GM23338 (cell line): ENCODE data around the gene FBRSL1. TPM values are rescaled to one million over a fixed set of nuclear protein-coding genes. Genes with fewer than 3 reads are reported as not detected.

Experiments
- ATAC-seq: fragments of 200-7000 bp; cut with Tn5 transposase; 3 replicates; pipeline ENCODE4 v1.9.1; 2020
- DNase-seq: peaks from one replicate; pipeline ENCODE4 v3.0.0-alpha.2; 2015; ENCODE audit warnings: low spot score
- H2AFZ ChIP-seq: fragments of 200-600 bp; sonication (generic); 2 replicates; pipeline ENCODE4 v1.8.0; 2016; ENCODE audit warnings: antibody characterized with exemption, mild to moderate bottlenecking, moderate library complexity
- H3F3A ChIP-seq: fragments of 200-600 bp; sonication (generic); replicated peaks from 2 replicates; pipeline ENCODE4 v1.8.0; 2017; ENCODE audit warnings: antibody characterized with exemption, mixed run types, low read depth
- H3K27ac ChIP-seq: fragments of 200-600 bp; sonication (generic); 2 replicates; pipeline ENCODE4 v1.6.1; 2016; ENCODE audit warnings: low read depth
- H3K27me3 ChIP-seq: fragments of 200-600 bp; sonication (generic); 2 replicates; pipeline ENCODE4 v1.8.0; 2016; ENCODE audit warnings: mild to moderate bottlenecking, mixed run types, moderate library complexity; ENCODE audit not compliant: insufficient read depth
- H3K36me3 ChIP-seq: fragments of 200-600 bp; sonication (generic); 2 replicates; pipeline ENCODE4 v1.8.0; 2016; ENCODE audit warnings: mild to moderate bottlenecking; ENCODE audit not compliant: insufficient read depth
- H3K4me1 ChIP-seq: fragments of 200-600 bp; sonication (generic); 2 replicates; pipeline ENCODE4 v1.8.0; 2016; ENCODE audit warnings: mild to moderate bottlenecking, moderate library complexity; ENCODE audit not compliant: insufficient read depth
- H3K4me2 ChIP-seq: fragments of 200-600 bp; sonication (generic); 2 replicates; pipeline ENCODE4 v1.7.1; 2017; ENCODE audit warnings: mixed run types
- H3K4me3 ChIP-seq: fragments of 200-600 bp; sonication (generic); 2 replicates; pipeline ENCODE4 v1.6.1; 2016; ENCODE audit warnings: mixed run types
- H3K79me2 ChIP-seq: fragments of 200-600 bp; sonication (generic); replicated peaks from 2 replicates; pipeline ENCODE4 v1.8.0; 2017; ENCODE audit warnings: mild to moderate bottlenecking; ENCODE audit not compliant: insufficient read depth
- H3K9me2 ChIP-seq: fragments of 200-600 bp; sonication (generic); 2 replicates; pipeline ENCODE4 v1.8.0; 2017; ENCODE audit not compliant: insufficient read depth
- H4K20me1 ChIP-seq: fragments of 200-600 bp; sonication (generic); replicated peaks from 2 replicates; pipeline ENCODE4 v1.8.0; 2017; ENCODE audit warnings: mild to moderate bottlenecking; ENCODE audit not compliant: insufficient read depth
- H3K27ac Mint-ChIP-seq: 2 replicates; pipeline ENCODE4 v1.8.0; 2020; ENCODE audit warnings: inconsistent platforms, mild to moderate bottlenecking, moderate library complexity, mixed read lengths
- H3K27me3 Mint-ChIP-seq: 3 replicates; pipeline ENCODE4 v1.8.0; 2022; ENCODE audit warnings: low read depth, mild to moderate bottlenecking, moderate library complexity, mixed read lengths, inconsistent platforms; ENCODE audit not compliant: insufficient read depth, poor library complexity
- H3K36me3 Mint-ChIP-seq: 3 replicates; pipeline ENCODE4 v1.8.0; 2021; ENCODE audit warnings: low read depth, mild to moderate bottlenecking, inconsistent platforms, moderate library complexity, mixed read lengths
- H3K4me1 Mint-ChIP-seq: 3 replicates; pipeline ENCODE4 v1.8.0; 2020; ENCODE audit warnings: mild to moderate bottlenecking, inconsistent platforms, mixed read lengths
- H3K4me3 Mint-ChIP-seq: 3 replicates; pipeline ENCODE4 v1.8.0; 2021; ENCODE audit warnings: moderate library complexity, mild to moderate bottlenecking, inconsistent platforms, mixed read lengths
- H3K9me3 Mint-ChIP-seq: 3 replicates; pipeline ENCODE4 v1.8.0; 2020; ENCODE audit warnings: moderate library complexity, mild to moderate bottlenecking, inconsistent platforms, mixed read lengths
- CREB1 ChIP-seq: fragments of 250-450 bp; sonication (Bioruptor Pico); IDR thresholded peaks from 2 replicates; pipeline ENCODE4 v1.5.0; 2020; ENCODE audit warnings: low read depth, mild to moderate bottlenecking, moderate library complexity
- EZH2 ChIP-seq: fragments of 200-600 bp; sonication (generic); IDR thresholded peaks from one replicate; pipeline ENCODE4 v1.8.0; 2017; ENCODE audit warnings: antibody characterized with exemption, mild to moderate bottlenecking, low read depth; ENCODE audit not compliant: unreplicated experiment
- EZH2phosphoT487 ChIP-seq: fragments of 200-600 bp; sonication (generic); IDR thresholded peaks from one replicate; pipeline ENCODE4 v1.8.1; 2018; ENCODE audit warnings: antibody characterized with exemption; ENCODE audit not compliant: unreplicated experiment
- JUNB ChIP-seq: IDR thresholded peaks from one replicate; pipeline ENCODE4 v1.6.1; 2016; ENCODE audit warnings: antibody characterized with exemption; ENCODE audit not compliant: unreplicated experiment
- NANOG ChIP-seq: IDR thresholded peaks from 2 replicates; pipeline ENCODE4 v1.6.1; 2016; ENCODE audit warnings: antibody characterized with exemption, borderline replicate concordance
- POLR2AphosphoS5 ChIP-seq: IDR thresholded peaks from 2 replicates; pipeline ENCODE4 v1.6.1; 2016; ENCODE audit warnings: antibody characterized with exemption, low read depth
- STAT1 ChIP-seq: IDR thresholded peaks from one replicate; pipeline ENCODE4 v1.6.1; 2016; ENCODE audit warnings: antibody characterized with exemption; ENCODE audit not compliant: unreplicated experiment
- ZNF114 ChIP-seq: fragments of 250-450 bp; sonication (Bioruptor Pico); IDR thresholded peaks from 2 replicates; pipeline ENCODE4 v1.5.0; 2020; ENCODE audit warnings: mild to moderate bottlenecking, moderate library complexity
- ZNF331 ChIP-seq: fragments of 250-450 bp; sonication (Bioruptor Pico); IDR thresholded peaks from 2 replicates; pipeline ENCODE4 v1.5.0; 2020; ENCODE audit warnings: low read depth, mild to moderate bottlenecking, moderate library complexity
- polyA plus RNA-seq: library from polyadenylated mRNA; unstranded; fragments of >200 nt; fragmentation: Nextera tagmentation; extraction: Ambion mirVana; gene quantifications from 2 replicates; pipeline ENCODE4 v1.2.1, GENCODE V29; 2016
- total RNA-seq: library from RNA; depleted of rRNA; stranded (reverse); fragments of >200 nt; shearing (Covaris generic); gene quantifications from 2 replicates; pipeline ENCODE4 v1.2.3, GENCODE V29; 2014
- TF ChIP-seq, protein P1 (sequence below): fragments of 250-450 bp; sonication (Bioruptor Pico); IDR thresholded peaks from 2 replicates; pipeline ENCODE4 v1.5.0; 2020; ENCODE audit warnings: mild to moderate bottlenecking, moderate library complexity
- TF ChIP-seq, protein P2 (sequence below): IDR thresholded peaks from one replicate; pipeline ENCODE4 v1.6.1; 2018; ENCODE audit warnings: antibody characterized with exemption; ENCODE audit not compliant: unreplicated experiment
- TF ChIP-seq, protein P3 (sequence below), 2 experiments: fragments of 200-600 bp in 1 of 2; sonication (generic) in 1 of 2; conservative IDR thresholded peaks; 2 replicates each; pipeline versions ENCODE4 v1.5.1 to v1.6.1; 2016 to 2017; ENCODE audit warnings: antibody characterized with exemption in 2 of 2, low read depth in 2 of 2, mild to moderate bottlenecking in 2 of 2, moderate library complexity in 1 of 2
- TF ChIP-seq, protein P4 (sequence below): IDR thresholded peaks from 2 replicates; pipeline ENCODE4 v1.6.1; 2016; ENCODE audit warnings: antibody characterized with exemption

FBRSL1 gene
- total and polyA plus RNA-seq, 2 experiments from 2014 or later = 37.8 to 89.8 TPM

DNA sequence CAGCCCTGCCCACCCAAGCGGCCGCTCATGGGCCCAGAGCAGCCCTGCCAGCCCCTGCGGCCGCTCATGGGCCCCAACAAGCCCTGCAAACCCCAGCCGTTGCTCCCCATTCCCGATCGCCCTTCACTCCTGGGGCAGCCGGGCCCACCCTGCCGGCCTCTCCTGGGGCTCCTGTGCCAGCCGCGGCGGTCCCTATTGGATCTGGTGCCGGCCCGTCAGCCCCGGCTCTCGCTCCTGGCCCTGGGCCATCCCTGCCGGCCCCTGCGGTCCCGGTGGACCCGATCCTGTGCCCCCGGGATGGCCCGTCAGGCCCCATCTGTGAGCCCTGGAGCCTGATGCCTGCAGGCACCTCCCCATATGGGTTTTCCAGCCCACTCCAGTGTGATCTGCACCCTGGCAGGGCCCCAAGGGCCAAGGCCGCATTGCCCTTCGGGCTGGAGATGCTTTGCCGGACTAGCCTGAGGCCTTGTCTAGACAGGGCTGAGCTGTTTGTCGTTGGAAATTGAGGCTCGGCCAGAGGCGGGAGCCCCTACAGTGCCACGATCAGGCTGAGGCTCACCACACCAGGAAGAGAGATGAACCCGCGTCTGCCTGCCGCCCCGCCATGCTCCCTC is 20.3 kb downstream of the FBRSL1 start:
- H4K20me1 ChIP-seq = peaks cover 7% of the 10 kb centered on the region
- H3K27me3 Mint-ChIP-seq = peaks cover 8% of the 10 kb centered on the region

More for the DNA sequence above, 20.3 kb downstream of the FBRSL1 start:
- H3K79me2 ChIP-seq = peaks cover 12% of the 10 kb centered on the region
- TF ChIP-seq, protein P1, sequence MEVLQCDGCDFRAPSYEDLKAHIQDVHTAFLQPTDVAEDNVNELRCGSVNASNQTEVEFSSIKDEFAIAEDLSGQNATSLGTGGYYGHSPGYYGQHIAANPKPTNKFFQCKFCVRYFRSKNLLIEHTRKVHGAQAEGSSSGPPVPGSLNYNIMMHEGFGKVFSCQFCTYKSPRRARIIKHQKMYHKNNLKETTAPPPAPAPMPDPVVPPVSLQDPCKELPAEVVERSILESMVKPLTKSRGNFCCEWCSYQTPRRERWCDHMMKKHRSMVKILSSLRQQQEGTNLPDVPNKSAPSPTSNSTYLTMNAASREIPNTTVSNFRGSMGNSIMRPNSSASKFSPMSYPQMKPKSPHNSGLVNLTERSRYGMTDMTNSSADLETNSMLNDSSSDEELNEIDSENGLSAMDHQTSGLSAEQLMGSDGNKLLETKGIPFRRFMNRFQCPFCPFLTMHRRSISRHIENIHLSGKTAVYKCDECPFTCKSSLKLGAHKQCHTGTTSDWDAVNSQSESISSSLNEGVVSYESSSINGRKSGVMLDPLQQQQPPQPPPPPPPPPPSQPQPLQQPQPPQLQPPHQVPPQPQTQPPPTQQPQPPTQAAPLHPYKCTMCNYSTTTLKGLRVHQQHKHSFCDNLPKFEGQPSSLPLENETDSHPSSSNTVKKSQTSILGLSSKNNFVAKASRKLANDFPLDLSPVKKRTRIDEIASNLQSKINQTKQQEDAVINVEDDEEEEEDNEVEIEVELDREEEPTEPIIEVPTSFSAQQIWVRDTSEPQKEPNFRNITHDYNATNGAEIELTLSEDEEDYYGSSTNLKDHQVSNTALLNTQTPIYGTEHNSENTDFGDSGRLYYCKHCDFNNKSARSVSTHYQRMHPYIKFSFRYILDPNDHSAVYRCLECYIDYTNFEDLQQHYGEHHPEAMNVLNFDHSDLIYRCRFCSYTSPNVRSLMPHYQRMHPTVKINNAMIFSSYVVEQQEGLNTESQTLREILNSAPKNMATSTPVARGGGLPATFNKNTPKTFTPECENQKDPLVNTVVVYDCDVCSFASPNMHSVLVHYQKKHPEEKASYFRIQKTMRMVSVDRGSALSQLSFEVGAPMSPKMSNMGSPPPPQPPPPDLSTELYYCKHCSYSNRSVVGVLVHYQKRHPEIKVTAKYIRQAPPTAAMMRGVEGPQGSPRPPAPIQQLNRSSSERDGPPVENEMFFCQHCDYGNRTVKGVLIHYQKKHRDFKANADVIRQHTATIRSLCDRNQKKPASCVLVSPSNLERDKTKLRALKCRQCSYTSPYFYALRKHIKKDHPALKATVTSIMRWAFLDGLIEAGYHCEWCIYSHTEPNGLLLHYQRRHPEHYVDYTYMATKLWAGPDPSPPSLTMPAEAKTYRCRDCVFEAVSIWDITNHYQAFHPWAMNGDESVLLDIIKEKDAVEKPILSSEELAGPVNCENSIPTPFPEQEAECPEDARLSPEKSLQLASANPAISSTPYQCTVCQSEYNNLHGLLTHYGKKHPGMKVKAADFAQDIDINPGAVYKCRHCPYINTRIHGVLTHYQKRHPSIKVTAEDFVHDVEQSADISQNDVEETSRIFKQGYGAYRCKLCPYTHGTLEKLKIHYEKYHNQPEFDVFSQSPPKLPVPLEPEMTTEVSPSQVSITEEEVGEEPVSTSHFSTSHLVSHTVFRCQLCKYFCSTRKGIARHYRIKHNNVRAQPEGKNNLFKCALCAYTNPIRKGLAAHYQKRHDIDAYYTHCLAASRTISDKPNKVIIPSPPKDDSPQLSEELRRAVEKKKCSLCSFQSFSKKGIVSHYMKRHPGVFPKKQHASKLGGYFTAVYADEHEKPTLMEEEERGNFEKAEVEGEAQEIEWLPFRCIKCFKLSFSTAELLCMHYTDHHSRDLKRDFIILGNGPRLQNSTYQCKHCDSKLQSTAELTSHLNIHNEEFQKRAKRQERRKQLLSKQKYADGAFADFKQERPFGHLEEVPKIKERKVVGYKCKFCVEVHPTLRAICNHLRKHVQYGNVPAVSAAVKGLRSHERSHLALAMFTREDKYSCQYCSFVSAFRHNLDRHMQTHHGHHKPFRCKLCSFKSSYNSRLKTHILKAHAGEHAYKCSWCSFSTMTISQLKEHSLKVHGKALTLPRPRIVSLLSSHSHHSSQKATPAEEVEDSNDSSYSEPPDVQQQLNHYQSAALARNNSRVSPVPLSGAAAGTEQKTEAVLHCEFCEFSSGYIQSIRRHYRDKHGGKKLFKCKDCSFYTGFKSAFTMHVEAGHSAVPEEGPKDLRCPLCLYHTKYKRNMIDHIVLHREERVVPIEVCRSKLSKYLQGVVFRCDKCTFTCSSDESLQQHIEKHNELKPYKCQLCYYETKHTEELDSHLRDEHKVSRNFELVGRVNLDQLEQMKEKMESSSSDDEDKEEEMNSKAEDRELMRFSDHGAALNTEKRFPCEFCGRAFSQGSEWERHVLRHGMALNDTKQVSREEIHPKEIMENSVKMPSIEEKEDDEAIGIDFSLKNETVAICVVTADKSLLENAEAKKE = no peak
- TF ChIP-seq ZNF114 (no peak), NANOG (no peak), CREB1 (CRISPR knock-in tag) (no peak), JUNB (no peak), EZH2 (no peak), STAT1 (no peak), ZNF331 (no peak), EZH2phosphoT487 (no peak), POLR2AphosphoS5 (no peak)
- TF ChIP-seq, protein P2, sequence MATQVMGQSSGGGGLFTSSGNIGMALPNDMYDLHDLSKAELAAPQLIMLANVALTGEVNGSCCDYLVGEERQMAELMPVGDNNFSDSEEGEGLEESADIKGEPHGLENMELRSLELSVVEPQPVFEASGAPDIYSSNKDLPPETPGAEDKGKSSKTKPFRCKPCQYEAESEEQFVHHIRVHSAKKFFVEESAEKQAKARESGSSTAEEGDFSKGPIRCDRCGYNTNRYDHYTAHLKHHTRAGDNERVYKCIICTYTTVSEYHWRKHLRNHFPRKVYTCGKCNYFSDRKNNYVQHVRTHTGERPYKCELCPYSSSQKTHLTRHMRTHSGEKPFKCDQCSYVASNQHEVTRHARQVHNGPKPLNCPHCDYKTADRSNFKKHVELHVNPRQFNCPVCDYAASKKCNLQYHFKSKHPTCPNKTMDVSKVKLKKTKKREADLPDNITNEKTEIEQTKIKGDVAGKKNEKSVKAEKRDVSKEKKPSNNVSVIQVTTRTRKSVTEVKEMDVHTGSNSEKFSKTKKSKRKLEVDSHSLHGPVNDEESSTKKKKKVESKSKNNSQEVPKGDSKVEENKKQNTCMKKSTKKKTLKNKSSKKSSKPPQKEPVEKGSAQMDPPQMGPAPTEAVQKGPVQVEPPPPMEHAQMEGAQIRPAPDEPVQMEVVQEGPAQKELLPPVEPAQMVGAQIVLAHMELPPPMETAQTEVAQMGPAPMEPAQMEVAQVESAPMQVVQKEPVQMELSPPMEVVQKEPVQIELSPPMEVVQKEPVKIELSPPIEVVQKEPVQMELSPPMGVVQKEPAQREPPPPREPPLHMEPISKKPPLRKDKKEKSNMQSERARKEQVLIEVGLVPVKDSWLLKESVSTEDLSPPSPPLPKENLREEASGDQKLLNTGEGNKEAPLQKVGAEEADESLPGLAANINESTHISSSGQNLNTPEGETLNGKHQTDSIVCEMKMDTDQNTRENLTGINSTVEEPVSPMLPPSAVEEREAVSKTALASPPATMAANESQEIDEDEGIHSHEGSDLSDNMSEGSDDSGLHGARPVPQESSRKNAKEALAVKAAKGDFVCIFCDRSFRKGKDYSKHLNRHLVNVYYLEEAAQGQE = no peak
- TF ChIP-seq, protein P3, sequence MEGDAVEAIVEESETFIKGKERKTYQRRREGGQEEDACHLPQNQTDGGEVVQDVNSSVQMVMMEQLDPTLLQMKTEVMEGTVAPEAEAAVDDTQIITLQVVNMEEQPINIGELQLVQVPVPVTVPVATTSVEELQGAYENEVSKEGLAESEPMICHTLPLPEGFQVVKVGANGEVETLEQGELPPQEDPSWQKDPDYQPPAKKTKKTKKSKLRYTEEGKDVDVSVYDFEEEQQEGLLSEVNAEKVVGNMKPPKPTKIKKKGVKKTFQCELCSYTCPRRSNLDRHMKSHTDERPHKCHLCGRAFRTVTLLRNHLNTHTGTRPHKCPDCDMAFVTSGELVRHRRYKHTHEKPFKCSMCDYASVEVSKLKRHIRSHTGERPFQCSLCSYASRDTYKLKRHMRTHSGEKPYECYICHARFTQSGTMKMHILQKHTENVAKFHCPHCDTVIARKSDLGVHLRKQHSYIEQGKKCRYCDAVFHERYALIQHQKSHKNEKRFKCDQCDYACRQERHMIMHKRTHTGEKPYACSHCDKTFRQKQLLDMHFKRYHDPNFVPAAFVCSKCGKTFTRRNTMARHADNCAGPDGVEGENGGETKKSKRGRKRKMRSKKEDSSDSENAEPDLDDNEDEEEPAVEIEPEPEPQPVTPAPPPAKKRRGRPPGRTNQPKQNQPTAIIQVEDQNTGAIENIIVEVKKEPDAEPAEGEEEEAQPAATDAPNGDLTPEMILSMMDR (conservative IDR thresholded peaks at IDR 0.05; ENCODE audit: low read depth in 2 of 2) = no peak
- TF ChIP-seq, protein P4, sequence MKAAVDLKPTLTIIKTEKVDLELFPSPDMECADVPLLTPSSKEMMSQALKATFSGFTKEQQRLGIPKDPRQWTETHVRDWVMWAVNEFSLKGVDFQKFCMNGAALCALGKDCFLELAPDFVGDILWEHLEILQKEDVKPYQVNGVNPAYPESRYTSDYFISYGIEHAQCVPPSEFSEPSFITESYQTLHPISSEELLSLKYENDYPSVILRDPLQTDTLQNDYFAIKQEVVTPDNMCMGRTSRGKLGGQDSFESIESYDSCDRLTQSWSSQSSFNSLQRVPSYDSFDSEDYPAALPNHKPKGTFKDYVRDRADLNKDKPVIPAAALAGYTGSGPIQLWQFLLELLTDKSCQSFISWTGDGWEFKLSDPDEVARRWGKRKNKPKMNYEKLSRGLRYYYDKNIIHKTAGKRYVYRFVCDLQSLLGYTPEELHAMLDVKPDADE = no peak
- H3K36me3 ChIP-seq = no peaks in the 10 kb centered on the region
- no peak overlapping the region for H3K4me3 Mint-ChIP-seq
- no peaks in the 10 kb centered on the region for H3F3A ChIP-seq
- no peak overlapping the region for H3K4me3 ChIP-seq
- H3K4me2 ChIP-seq = no peak overlapping the region
- H3K27ac Mint-ChIP-seq = no peak overlapping the region
- H3K9me3 Mint-ChIP-seq = peaks cover under 1% of the 10 kb centered on the region; the same call in 1 of the 3 replicates
- peaks cover 8% of the 10 kb centered on the region; the same call in 1 of the 2 replicates for H3K27me3 ChIP-seq
- peaks cover 11% of the 10 kb centered on the region; the same call in 1 of the 2 replicates for H3K4me1 ChIP-seq
- ATAC-seq (no peak), DNase-seq (no peak)
- peaks cover 1% of the 10 kb centered on the region; the same call in 1 of the 3 replicates for H3K36me3 Mint-ChIP-seq
- no peak overlapping the region for H2AFZ ChIP-seq
- H3K4me1 Mint-ChIP-seq = peaks cover 20% of the 10 kb centered on the region
- H3K27ac ChIP-seq = no peak overlapping the region
- H3K9me2 ChIP-seq = no peaks in the 10 kb centered on the region
